Right atrium auricular region (tissue), 2 donors: ENCODE measurements around the gene SCG5. TPM values are rescaled to one million over a fixed set of nuclear protein-coding genes. Genes with fewer than 3 reads are reported as not detected.

Source experiments
- DNase-seq: peaks from one replicate; pipeline ENCODE4 v3.0.0-alpha.2; 2019; ENCODE audit warnings: low spot score
- H3K27ac ChIP-seq, 2 donors: fragments of 200-600 bp; sonication (generic); 1 replicate in 1 of 2; 2 replicates in 1 of 2; pipeline ENCODE4 v1.5.1; 2016 to 2019
- H3K27me3 ChIP-seq, 2 donors: fragments of 200-600 bp; sonication (generic); one replicate each; pipeline versions ENCODE4 v1.5.1 to v1.6.0; 2017 to 2019
- H3K36me3 ChIP-seq: fragments of 200-600 bp; sonication (generic); one replicate; pipeline ENCODE4 v1.5.1; 2016
- H3K4me1 ChIP-seq, 2 donors: fragments of 200-600 bp; sonication (generic); one replicate each; pipeline versions ENCODE4 v1.5.1 to v1.6.0; 2017 to 2019
- H3K4me3 ChIP-seq, 2 donors: fragments of 200-600 bp; sonication (generic); 1 replicate in 1 of 2; 2 replicates in 1 of 2; pipeline ENCODE4 v1.5.1; 2017 to 2019; ENCODE audit warnings: mild to moderate bottlenecking in 1 of 2, moderate library complexity in 1 of 2
- H3K9me3 ChIP-seq, 2 donors: fragments of 200-600 bp; sonication (generic); one replicate each; pipeline ENCODE4 v1.5.1; 2019
- CTCF ChIP-seq, 2 donors: fragments of 200-600 bp; sonication (generic); IDR thresholded peaks; one replicate each; pipeline ENCODE4 v1.5.1; 2019; ENCODE audit warnings: antibody characterized with exemption in 2 of 2
- total RNA-seq, 2 donors: library from RNA; depleted of rRNA; stranded (reverse); fragments of >200 nt; gene quantifications; one replicate each; pipeline ENCODE4 v1.1.0, GENCODE V29; 2016

SCG5 gene
- total RNA-seq, 2 donors from 2014 or later: 0.90 TPM; not detected in 1

- TF ChIP-seq CTCF (IDR thresholded peaks at IDR 0.05): no peak
- Histone ChIP-seq H3K4me3 (no peak overlapping the region), H3K36me3 (no peaks in the 10 kb centered on the region), H3K4me1 (no peaks in the 10 kb centered on the region), H3K27me3 (no peaks in the 10 kb centered on the region), H3K27ac (no peak overlapping the region), H3K9me3 (no peaks in the 10 kb centered on the region)
- no peak for DNase-seq
Observed at GRCh38 chr15:32657198-32657883, 15.8 kb downstream of the SCG5 start.

DNA sequence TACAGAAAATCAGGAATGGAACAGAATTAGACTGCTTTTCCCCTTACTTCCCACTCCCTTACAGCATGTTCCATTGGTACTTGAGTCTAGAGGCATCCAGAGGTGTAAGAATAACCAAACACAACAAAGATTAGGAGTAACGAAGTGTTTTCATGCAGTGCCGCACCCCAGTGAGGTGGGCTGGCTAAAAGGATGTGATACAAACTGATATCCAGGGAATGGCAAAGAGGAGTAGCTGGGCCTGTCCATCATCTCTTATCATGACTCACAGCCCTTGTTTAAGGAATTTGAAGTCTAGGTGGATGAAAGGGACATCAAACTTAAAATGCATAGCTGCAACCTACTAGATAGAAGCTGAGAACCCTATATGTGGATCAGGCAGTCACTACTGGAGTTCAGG is 16.4 kb downstream of the SCG5 start:
- no peak for DNase-seq
- Histone ChIP-seq H3K27me3 (no peaks in the 10 kb centered on the region), H3K36me3 (no peaks in the 10 kb centered on the region), H3K4me3 (no peak overlapping the region), H3K4me1 (no peaks in the 10 kb centered on the region), H3K9me3 (no peaks in the 10 kb centered on the region), H3K27ac (no peak overlapping the region)
- no peak for TF ChIP-seq CTCF (IDR thresholded peaks at IDR 0.05)

GRCh38 chr15:32659340-32660155 is 18.0 kb downstream of the SCG5 start:
- DNase-seq: no peak
- Histone ChIP-seq H3K27me3 (no peaks in the 10 kb centered on the region), H3K4me1 (no peaks in the 10 kb centered on the region), H3K36me3 (no peaks in the 10 kb centered on the region), H3K27ac (no peak overlapping the region), H3K4me3 (no peak overlapping the region), H3K9me3 (no peaks in the 10 kb centered on the region)
- TF ChIP-seq CTCF (IDR thresholded peaks at IDR 0.05): no peak

GRCh38 chr15:32663671-32664070 is 22.2 kb downstream of the SCG5 start:
- Histone ChIP-seq H3K4me1 (no peaks in the 10 kb centered on the region), H3K36me3 (no peaks in the 10 kb centered on the region), H3K27me3 (no peaks in the 10 kb centered on the region), H3K4me3 (no peak overlapping the region), H3K27ac (no peak overlapping the region), H3K9me3 (no peaks in the 10 kb centered on the region)
- no peak for TF ChIP-seq CTCF (IDR thresholded peaks at IDR 0.05)
- no peak for DNase-seq

DNA sequence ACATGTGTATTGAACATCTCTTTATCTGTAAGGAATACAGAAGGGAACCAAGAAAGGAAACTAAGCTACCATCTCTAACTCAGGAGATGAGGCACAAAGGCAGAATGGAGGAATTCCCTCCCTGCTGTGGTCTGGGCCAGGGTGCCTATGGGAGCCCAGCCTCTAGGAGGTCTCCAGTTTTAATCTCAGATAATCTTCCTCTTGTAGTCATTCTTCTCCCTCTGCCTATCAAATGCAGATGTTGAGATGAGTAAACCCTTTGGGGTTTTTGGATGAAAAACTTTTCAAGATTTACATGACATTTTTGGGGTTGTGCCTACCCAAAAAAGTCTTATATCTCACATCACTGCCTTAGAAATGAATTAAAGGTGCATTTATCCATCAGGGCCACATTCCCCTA is 23.3 kb downstream of the SCG5 start:
- TF ChIP-seq CTCF (IDR thresholded peaks at IDR 0.05): no peak
- DNase-seq: no peak
- Histone ChIP-seq H3K27me3 (no peaks in the 10 kb centered on the region), H3K4me3 (no peak overlapping the region), H3K27ac (no peak overlapping the region), H3K4me1 (no peaks in the 10 kb centered on the region), H3K9me3 (no peaks in the 10 kb centered on the region), H3K36me3 (no peaks in the 10 kb centered on the region)
